ENCODE measurements around the gene MPP1.
"Not testable (repeated sequence)": the region's sequence is repeated elsewhere in the genome, so short reads cannot be mapped to it uniquely, and the experiment has no call there.

The MPP1 gene

DNA sequence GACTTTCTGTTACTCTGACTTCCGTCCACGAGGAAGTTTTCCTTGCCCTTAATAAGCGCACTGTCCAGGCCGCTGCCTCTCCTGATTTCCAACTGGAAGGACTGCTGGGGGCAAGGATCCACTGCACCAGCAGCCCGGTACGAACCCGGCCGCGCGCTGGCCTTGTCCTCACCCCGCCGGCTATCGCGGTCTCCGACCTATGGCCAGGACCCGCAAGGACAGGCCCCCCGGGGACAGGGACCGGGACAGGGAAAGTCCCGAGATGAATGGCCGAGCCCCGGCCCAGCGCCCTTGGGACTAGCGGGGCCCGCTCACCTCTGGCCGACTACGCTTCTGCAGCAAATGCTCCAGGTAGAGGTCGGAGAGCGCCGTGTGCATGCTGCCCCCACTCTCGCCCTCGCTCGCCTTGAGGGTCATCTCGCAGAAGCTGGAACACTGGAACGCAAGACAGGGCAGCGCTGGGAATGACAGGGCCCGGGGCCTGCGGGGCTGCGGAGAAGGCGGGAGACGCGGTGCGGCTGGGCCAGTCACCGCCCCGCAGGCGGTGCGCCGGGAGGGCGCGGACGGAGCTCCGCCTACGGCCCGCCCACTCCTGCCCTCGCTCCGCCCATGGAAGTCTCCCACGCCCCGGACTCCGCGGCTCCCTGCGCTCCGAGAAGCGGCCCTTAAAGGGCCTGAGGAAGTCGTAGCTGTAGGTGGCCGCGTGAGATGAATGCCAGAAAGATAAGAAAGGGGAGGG, at the start of gene MPP1:
Gene MPP1, minus strand, starts transcription at position 529 of the 739 bp plus-strand sequence. Its CDS starts 112 bp downstream, at position 417.
- peak; percentile 82 for DNase-seq

DNA sequence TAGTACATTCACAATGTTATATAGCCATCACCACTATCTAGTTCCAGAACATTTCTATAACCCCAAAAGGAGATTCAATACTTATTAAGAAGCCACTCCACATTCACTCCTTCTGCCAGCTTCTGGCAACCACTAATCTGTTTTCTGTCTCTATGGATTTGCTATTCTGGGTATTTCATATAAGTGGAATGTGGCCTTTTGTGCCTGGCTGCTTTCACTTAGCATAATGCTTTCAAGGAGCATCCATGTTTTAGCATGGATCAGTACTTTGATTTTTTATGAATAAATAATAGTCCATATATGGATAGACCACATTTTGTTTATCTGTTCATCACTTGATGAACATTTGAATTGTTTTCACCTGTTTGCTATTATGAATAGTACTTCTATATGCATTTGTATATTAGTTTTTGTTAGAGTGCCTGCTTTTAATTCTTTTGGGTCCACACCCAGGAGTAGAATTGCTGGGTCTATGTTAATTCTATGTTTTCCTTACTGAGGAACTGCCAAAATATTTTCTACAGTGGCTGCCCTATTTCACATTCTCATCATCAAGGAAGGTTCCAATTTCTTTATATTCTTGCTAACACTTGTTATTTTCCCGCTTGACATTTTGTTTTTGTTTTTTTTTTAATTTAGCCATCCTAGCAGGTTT, 45.8 kb upstream of the MPP1 start:
- DNase-seq: no peak

DNA sequence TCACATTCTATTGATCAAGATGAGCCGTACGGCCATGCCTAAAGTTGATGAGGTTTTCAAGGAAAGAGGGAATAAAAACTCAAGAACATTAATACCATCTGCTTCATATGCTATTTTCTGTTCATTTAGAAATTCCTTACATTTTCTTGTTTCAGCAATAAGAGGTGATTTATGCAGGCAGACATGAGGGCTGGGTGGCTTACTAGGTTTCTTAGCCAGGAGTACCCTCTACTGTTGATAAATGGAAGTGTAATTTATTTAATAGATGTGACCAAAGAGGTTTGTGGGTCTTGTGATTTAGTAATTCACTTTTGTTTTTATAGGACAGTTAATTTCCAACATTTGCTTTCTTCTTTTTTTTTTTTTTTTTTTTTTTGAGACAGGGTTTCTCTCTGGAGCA, 35.6 kb upstream of the MPP1 start:
- no peak for DNase-seq

DNA sequence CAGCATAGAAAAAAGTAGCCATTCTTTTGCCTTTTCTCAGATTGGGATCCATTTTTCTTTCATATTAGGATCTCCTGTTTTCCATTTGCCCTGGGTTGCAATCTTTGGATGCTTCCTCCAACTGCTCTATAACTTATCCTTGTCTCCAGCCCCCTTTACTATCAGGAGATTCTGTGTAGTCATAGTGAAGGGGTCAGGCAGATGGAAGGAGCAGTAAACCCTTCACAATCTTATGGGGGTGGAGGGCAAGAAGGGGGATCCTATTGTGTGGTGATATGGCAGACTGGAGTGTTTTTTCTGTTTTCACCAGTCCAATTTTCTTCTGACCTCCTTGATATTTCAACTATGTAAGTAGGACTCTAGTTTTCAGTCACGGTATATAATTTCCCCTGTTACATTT, 30.9 kb upstream of the MPP1 start:
- no peak for DNase-seq

DNA sequence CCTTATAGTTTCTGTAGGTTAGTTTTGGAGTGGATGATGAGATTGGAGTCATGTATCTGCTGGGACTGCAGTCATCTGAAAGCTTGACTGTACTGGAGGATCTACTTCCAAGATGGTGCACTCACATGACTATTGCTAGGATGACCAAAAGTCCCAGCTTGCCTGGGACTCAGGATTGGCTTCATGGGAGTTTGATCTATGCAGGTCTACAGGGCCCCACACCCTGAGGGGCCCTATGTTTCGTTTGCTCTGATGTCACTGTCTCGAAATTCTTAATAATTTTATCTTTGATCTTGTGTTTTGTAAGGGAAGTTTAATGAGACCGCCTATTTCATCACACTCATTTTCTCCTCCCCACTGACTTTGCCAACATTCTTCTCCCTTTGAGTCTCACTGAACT, 29.3 kb upstream of the MPP1 start, which contains the start of gene SMIM9:
Gene SMIM9, minus strand, starts transcription at position 101 of the 400 bp plus-strand sequence. CDS start 3,806 bp downstream, outside the sequence.
- DNase-seq: no peak

DNA sequence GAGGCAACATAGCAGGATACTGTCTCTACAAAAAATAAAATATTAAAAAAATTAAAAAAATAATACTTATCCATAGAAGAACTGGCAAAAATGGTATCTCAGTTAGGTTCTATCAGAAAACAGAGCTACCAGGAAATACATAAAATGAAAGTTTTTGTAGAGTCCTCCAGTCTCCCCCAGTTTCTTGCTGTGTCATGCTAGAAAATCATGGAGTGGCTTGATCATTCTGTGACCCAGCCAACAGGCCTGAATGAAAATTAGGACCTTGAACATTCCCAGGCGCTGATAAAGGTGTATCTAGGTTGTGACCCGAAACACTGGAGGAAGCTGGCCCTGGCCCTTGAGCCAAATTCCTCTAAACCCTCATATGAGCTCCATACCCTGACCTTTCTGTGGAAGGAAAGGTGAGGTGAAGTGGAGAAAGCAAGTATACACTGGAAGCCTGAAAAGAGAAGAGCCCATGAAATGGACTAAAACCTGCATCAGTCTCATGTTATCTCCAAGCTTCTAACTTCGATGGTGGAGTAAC, 28.5 kb upstream of the MPP1 start:
- no peak for DNase-seq

DNA sequence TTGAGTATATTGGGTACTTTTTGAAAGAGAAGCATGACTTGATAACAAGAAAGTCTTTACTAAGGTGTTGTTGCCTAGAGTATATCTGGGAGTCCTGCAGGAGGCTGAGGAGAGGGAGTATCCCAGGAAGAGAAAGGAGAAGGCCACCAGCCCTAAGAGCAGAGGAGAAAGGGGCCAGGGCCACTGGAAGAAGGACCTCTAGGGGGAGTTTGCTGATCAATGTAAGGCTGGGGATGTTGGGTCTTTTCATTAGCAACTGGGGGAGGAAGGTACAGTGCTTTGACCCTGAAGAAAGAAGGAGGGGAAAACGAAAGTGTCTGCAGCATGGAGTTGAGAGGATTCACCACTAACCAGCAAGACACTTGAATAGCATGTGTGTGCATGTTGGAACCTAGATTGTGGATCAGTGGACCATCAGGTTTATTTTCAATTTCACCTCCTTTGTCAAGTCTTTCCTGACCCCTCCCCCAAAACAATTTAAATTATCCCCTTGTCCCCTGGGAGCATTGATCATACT, 24.7 kb upstream of the MPP1 start:
- DNase-seq: no peak

DNA sequence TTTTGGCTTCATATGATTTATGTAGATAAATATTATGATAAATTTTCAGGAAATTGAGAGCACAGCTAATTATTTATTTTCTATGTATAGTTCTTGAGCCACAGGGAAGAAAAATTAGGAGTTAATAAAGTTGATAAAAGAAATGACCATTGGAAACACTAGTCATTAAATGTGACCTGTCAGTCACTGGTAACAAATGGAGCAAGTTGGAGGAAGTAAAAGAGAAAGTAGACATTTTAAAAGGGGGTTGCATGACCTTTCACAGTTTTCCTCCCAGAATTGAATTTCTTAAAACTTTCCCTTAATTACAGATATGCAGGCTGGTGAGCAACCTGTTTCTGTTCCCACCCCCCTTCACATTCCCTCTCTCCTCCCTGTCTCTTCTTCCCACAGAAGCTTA, 23.8 kb upstream of the MPP1 start:
- DNase-seq: no peak

DNA sequence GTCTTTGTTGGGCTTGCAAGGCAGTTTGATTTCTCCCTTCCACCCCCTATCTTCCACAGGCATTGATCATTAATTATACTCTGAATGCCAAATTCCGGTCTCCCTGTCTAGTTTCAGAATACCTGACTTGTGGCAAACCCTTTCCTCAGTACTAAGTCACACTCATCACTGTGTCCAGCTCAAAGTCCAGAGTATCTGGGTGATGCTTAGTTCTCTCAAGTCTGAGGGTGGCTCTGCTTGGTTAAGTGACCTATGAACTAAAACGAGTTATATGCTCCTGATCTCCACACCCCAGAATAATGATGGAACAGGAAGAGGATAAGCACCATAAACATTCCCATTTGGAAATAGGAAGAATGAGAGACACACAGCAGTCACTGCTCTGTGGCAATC, 22.7 kb upstream of the MPP1 start:
- no peak for DNase-seq

DNA sequence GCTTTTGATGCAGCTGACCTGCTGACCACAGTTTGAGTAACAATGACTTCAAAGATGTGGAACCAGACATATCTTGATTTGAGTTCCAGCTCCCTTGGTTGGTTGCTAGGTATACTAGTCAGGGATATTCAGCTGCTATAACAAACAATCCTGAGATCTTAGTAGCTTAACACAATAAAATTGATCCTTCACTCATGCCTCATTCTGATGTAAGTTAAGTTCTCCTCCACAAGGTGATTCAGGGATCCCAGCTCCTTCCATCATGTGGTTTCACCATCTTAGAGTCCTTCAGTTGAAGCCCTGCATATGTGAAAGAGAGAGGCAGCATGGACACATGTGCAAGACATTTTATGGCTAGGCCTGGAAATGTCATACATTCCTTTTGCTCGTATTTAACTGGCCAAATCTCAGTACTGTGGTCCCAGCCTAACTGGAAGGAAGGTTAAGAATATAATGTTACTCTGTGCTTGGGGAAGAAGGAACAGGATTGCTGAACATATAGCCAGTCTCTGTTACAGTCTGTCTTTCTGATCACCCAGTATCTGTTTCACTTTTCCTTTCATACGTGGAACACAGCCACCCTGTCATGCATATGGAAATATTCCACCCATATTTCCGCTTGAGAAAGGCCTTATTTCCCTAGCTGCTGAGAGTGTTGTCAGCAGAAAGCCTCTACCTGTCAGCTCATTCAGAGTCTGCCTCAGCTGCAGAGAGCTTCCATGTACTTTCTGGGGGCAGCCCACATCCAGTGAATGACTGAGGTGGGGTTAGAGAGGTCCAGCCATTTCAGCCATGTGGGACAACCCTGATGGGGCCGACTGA, 22.1 kb upstream of the MPP1 start:
- DNase-seq: no peak

DNA sequence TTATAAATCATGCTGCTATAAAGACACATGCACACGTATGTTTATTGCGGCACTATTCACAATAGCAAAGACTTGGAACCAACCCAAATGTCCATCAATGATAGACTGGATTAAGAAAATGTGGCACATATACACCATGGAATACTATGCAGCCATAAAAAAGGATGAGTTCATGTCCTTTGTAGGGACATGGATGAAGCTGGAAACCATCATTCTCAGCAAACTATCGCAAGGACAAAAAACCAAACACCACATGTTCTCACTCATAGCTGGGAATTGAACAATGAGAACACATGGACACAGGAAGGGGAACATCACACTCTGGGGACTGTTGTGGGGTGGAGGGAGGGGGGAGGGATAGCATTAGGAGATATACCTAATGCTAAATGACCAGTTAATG, 20.3 kb upstream of the MPP1 start:
- not testable (repeated sequence) for DNase-seq

DNA sequence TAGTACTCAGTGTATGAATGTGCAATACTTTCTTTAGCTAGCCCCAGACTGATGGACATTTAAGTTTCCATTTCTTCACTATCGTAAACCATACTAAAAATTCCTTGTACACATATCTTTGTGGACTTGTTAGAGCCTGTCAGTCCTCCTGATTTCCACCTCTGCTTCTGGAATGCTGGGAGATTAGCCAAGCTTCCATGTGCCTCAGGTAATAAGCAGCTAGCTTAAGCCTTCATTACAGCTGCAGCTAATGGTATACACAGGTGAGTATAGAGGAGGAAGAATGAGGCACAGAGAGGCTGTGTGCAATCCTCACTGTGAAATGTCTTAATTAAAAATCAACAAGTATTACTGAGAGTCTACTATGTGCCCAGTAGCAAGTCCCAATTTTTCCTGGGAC, 19.4 kb upstream of the MPP1 start:
- DNase-seq: no peak

DNA sequence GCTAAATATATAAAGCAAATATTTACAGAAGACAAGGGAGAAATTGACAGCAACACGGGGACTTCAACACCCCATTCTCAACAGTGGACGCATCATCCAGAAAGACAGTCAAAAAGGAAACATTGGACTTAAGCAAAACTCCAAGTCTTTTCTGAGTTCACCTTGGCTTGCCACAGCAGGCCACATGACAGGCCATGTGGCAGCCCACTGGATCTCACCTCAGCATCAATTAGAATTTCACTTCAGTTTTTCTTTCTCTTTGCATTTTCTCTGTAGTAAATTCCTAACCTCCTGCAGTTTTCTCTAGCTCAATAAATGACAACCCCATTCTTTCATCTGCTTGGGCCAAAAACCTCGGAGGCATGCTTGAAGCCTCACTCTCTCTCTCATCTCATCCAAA, 16.7 kb upstream of the MPP1 start:
- DNase-seq: no peak

DNA sequence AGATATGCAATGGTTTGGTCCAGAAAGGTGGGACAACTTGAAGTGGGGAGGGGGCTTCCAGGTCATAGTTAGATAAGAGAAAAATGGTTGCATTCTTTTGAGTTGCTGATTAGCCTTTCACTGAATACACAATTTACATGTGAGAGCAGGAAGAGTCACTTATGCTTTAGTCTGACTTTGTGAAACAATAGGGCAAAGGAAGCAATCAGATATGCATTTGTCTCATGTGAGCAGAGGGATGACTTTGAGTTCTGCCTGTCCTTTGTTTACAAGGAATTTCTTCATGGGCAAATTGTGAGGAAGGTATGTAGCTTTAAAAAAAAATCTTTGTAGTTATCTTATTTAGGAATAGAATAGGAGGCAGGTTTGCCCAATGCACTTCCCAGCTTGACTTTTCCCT, 16.2 kb upstream of the MPP1 start:
- DNase-seq: no peak

DNA sequence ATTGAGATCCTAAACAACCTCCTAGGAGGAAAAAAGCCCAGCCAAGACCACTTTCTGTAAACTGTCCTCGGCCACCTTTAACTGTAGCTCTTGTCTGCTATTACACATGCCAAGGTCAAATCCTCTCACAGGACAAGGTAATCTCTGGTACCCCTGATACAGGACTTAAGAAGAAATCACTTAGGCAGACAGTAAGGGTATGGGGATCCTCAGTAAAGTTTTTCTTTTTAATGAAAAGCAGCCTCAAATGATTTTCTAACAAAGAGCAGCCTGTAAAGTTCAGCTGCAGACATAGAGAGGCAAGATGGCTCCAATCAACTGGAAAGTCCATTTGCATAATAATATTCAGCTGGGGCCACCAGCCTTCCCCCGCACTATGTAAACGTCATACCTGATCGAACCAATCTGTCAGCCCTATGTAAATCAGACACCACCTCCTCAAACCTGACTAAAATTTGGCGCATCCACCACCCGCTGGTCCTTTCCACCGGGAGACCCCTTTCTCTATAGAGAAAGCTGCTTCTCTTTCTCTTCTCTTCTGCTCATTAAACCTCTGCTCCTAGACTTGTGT, 14.6 kb upstream of the MPP1 start:
- DNase-seq: no peak

DNA sequence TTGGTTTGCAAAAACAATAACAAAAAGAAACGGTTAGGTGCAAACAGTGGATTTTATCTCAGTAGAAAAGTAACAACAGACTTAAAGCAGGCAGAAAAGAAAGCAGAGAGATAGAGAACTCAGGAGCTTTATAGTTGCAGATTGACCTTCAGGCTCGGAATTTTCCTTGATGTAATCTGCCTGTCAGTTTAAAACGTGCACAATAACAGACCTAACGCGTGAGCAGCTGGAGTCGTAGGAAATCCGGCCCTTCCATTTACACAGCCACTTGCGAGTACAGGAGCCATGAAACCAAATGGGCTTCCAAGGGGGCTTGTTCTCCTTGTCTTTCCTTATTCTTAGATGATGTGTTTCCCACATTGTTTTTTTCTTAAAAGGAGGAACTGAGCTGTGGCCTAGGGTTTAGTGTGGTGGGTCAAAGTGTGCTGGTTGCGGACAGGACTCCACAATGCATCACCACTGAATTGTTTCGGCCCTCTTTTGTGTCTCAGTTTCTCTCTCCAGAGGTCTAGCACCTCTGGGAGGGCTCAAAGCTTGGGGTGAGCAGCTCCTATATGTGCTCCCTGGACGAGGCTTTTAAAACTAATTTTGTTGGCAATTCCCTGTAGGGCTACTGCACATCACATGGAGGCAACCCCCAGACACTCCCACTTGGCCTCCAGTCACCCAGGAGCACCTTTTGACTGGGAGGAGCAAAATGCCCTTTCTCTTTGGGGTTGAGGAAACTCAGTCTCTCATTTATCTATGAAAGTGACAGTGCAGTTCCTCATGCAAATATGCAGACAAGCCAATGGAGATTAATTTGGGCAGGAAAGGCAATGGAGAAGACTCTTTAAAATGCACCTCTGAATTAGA, 13.9 kb upstream of the MPP1 start:
- DNase-seq: no peak

DNA sequence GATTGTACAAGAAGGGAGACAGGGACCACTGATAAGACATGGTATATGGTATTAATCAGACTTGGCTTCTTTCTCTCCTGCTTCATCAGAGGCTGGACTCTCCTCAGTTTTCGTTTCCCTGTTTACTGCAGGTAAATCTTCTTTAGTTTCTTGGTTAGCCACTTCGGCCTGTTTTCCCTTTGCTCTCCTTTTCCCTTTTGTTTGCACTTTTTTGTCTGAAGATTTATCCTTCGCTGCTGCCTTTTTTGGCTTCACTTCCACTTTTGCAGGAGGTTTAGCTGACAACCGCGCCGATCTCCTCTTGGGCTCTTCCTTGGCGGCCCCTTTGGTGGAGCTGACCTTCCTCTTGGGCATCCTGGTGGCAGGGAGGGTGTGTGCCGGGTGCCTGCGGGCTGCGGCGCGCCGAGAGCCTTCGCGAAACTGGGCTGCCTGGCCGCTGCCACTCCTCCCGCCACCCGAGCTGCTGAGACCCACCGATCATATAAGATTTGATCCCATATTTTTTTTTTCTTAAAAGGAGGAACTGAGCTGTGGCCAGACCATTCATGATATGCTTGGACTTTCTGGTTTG, 11.8 kb upstream of the MPP1 start:
- DNase-seq: not testable (repeated sequence)

DNA sequence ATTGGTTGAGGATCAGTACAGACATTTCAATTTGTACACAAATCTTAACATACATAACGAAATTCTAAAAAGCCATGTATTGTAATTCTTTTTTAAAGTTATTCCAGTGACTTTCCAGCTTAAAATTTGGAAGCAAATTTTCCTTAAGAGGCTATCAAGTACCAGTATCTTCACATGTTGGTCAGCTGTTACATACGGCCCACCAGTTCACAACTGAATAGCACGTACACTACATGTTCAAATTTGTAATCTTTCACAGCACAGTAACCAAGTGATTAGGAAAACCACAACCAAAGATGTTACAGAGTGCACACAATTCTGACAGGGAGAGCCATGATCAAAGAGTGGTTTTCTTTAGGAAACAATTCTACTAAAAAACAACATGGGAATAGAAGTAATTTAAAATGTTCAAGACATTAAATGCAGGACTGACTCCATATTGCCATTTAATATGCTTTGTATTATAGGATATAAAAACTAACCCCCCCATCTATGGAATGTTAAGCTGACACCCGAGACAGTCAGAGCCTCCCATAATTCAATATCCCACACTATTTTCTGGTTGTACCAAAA, 11.1 kb upstream of the MPP1 start:
- not testable (repeated sequence) for DNase-seq

DNA sequence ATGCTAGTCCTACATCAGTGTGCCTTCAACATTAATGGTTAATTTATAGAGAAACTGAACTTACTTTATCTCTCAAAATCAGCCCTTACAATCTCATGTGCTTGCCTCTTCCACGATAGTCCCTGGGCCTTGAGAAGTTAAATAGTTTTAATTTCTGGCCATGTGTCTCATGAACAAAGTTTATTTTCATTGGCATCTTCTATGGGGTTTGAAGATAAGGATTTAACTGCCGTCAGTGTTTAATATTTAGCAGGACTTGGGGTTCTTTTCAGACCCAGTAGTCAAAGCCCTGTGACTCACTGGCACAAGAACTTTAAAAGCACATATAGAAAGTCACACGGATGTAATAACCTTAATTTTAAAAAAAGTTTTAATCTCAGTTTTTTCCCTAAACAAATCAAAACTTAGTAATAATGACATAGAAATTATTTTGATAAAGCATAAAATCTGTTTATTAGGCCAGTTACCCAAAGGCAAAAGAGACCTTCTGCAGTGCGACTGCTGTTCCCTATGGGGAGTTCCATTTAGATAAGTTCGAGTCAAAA, 10.1 kb upstream of the MPP1 start:
- no peak for DNase-seq

DNA sequence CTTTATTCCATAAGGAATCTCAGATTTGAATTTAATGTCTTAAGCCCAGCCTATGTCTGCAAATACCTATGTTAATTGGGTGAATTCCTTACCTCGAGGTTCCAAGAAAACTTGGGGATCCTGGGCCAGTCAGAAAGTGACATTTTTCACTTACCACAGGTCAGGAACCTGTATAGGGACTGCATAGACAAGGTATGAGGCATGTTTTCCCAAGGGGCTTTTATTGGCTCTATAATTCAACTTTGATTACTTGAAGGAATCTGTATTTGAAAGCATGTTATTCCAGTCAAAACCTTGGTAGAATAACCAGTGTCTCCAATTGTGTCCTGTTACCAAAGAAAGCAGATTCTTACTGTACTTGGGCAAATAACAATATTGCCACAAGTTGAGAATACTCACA, 8.5 kb upstream of the MPP1 start:
- no peak for DNase-seq

Measured in right hindlimb (tissue), 1 donor.